ENCODE measurements around the gene NOXA1.

NOXA1 gene

DNA sequence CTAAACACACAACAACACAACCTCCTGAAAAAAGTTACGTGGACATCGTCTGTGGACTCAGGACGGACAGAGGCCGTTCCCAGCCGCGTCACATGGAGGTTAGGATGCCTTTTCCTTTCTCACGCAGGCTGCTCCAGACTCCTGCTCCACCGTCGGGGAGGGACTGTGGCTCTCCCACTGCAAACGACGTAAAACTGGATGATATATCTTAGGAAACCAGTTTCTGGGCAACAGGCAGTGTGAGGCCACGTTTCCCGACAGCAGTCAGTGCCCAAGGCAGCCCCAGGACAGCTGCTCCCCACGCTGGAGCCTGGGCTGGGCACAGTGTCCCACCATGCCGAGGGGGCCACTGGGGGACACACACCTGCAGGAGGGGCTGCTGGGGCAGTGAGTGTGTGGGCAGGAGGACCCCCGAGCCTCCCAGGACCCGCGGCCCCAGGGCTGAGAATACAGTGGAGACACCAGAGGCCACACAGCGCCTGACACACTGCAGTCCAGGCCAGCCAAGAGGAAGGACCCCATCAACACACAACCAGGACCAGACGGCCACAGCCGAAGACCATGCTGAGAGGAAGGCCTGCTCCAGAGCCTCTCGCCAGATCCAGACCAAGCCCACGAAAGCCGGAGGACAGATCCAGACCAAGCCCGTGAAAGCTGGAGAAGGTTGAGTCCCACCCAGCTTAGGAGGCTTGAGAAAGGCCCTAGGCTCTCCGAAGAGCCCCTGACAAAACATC lies 26.4 kb upstream of the NOXA1 start:
- Histone ChIP-seq H3K36me3 (no peaks in the 10 kb centered on the region), H3K4me3 (ENCODE audit: low read depth, low read length) (no peak overlapping the region), H3K9me3 (ENCODE audit: severe bottlenecking) (no peaks in the 10 kb centered on the region), H3K27me3 (ENCODE audit: insufficient read depth, low read depth, severe bottlenecking) (no peaks in the 10 kb centered on the region), H3K27ac (no peak overlapping the region)
- no peak for DNase-seq
- TF ChIP-seq, protein P1, sequence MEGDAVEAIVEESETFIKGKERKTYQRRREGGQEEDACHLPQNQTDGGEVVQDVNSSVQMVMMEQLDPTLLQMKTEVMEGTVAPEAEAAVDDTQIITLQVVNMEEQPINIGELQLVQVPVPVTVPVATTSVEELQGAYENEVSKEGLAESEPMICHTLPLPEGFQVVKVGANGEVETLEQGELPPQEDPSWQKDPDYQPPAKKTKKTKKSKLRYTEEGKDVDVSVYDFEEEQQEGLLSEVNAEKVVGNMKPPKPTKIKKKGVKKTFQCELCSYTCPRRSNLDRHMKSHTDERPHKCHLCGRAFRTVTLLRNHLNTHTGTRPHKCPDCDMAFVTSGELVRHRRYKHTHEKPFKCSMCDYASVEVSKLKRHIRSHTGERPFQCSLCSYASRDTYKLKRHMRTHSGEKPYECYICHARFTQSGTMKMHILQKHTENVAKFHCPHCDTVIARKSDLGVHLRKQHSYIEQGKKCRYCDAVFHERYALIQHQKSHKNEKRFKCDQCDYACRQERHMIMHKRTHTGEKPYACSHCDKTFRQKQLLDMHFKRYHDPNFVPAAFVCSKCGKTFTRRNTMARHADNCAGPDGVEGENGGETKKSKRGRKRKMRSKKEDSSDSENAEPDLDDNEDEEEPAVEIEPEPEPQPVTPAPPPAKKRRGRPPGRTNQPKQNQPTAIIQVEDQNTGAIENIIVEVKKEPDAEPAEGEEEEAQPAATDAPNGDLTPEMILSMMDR (IDR thresholded peaks at IDR 0.05; ENCODE audit: low read depth, low read length) = no peak

GRCh38 chr9:137397675-137398423 lies 25.3 kb upstream of the NOXA1 start:
- no peaks in the 10 kb centered on the region for H3K27me3 ChIP-seq (ENCODE audit: insufficient read depth, low read depth, severe bottlenecking)
- H3K4me3 ChIP-seq (ENCODE audit: low read depth, low read length) = no peak overlapping the region
- no peak for DNase-seq
- TF ChIP-seq, protein P1 (IDR thresholded peaks at IDR 0.05; ENCODE audit: low read depth, low read length) = no peak
- H3K27ac ChIP-seq = no peak overlapping the region
- H3K9me3 ChIP-seq (ENCODE audit: severe bottlenecking) = no peaks in the 10 kb centered on the region
- no peaks in the 10 kb centered on the region for H3K36me3 ChIP-seq

DNA sequence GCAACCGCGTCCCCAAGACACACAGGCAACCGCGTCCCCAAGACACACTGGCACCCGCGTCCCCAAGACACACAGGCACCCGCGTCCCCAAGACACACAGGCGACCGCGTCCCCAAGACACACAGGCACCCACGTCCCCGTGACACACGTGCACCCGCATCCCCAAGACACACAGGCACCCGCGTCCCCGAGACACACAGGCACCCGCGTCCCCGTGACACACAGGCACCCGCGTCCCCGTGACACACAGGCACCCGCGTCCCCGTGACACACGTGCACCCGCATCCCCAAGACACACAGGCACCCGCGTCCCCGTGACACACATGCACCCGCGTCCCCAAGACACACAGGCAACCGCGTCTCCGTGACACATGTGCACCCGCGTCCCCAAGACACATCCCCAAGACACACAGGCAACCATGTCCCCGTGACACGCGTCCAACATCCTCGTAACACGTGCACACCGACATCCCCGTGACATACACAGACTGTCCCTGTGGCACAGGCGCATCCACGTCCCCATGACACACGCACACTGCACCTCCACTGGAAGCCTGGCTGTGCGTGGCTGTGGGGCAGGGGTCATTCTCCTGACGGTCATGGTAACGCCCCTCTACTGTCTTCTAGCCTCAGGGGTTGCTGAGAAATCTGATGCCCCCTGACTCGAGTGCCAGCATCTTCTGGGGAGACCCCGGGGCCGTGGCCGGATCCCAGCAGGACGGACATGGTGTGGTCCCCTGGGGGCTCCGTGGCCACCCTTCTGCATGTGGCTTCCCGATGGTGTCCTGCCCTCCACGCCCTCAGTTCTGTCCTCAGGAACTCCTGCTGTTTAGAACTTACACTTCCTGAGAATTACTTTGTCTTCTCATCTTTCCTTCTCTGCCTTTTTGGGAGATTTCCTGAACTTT lies 24.4 kb upstream of the NOXA1 start:
- Histone ChIP-seq H3K9me3 (ENCODE audit: severe bottlenecking) (no peaks in the 10 kb centered on the region), H3K27ac (no peak overlapping the region), H3K27me3 (ENCODE audit: insufficient read depth, low read depth, severe bottlenecking) (no peaks in the 10 kb centered on the region), H3K36me3 (no peaks in the 10 kb centered on the region), H3K4me3 (ENCODE audit: low read depth, low read length) (no peak overlapping the region)
- no peak for DNase-seq
- TF ChIP-seq, protein P1 (IDR thresholded peaks at IDR 0.05; ENCODE audit: low read depth, low read length) = no peak

- TF ChIP-seq, protein P1 (IDR thresholded peaks at IDR 0.05; ENCODE audit: low read depth, low read length) = no peak
- no peak for DNase-seq
- no peak overlapping the region for H3K27ac ChIP-seq
Measured at GRCh38 chr9:137402746-137403145, 20.4 kb upstream of the NOXA1 start.

DNA sequence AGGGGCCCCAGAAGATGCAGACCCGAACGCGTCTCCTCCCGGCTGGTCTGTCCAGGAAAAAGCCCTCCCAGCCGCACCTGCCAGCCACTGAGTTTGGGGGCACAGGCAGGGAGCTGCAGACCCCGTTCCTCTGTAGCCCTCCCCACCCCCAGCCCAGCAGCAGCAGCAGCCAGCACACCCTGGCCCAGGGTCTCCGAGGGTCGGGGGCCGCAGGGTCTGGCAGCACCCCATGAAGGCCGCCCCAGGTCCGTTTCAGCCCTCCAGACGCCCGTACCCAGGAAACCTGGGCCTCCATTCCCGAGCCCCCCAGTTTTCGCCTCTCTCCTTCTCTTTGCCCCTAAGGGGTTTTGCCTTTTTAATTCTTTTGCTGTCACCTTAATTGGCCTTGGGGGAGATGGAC lies 19.9 kb upstream of the NOXA1 start:
- Histone ChIP-seq H3K27ac (no peak overlapping the region), H3K9me3 (ENCODE audit: severe bottlenecking) (no peaks in the 10 kb centered on the region), H3K36me3 (no peaks in the 10 kb centered on the region), H3K4me3 (ENCODE audit: low read depth, low read length) (no peak overlapping the region), H3K27me3 (ENCODE audit: insufficient read depth, low read depth, severe bottlenecking) (no peaks in the 10 kb centered on the region)
- TF ChIP-seq, protein P1 (IDR thresholded peaks at IDR 0.05; ENCODE audit: low read depth, low read length) = no peak
- DNase-seq = no peak

More at GRCh38 chr9:137402746-137403145, 20.4 kb upstream of the NOXA1 start:
- no peaks in the 10 kb centered on the region for H3K27me3 ChIP-seq (ENCODE audit: insufficient read depth, low read depth, severe bottlenecking)
- H3K36me3 ChIP-seq = no peaks in the 10 kb centered on the region
- H3K9me3 ChIP-seq (ENCODE audit: severe bottlenecking) = no peaks in the 10 kb centered on the region
- H3K4me3 ChIP-seq (ENCODE audit: low read depth, low read length) = no peak overlapping the region

All from WERI-Rb-1 (cell line).